Measurements from ENCODE around the gene FOXO1.

Gene FOXO1

GRCh38 chr13:40673414-40673813 lies 7.0 kb upstream of the FOXO1 start:
- no peak for DNase-seq (ENCODE audit: extremely low read depth, low read depth)
- TF ChIP-seq CTCF (IDR thresholded peaks at IDR 0.05; ENCODE audit: low read depth, low read length), result no peak

GRCh38 chr13:40672765-40673397 lies 6.4 kb upstream of the FOXO1 start:
- TF ChIP-seq CTCF (IDR thresholded peaks at IDR 0.05; ENCODE audit: low read depth, low read length), result no peak
- no peak for DNase-seq (ENCODE audit: extremely low read depth, low read depth)

- peak; percentile 22 for DNase-seq (ENCODE audit: extremely low read depth, low read depth)
- no peak for TF ChIP-seq CTCF (IDR thresholded peaks at IDR 0.05; ENCODE audit: low read depth, low read length)
Measured at GRCh38 chr13:40671956-40672764, 5.7 kb upstream of the FOXO1 start.

GRCh38 chr13:40670307-40670706 lies 3.9 kb upstream of the FOXO1 start:
- DNase-seq (ENCODE audit: extremely low read depth, low read depth), result no peak
- TF ChIP-seq CTCF (IDR thresholded peaks at IDR 0.05; ENCODE audit: low read depth, low read length), result no peak

GRCh38 chr13:40668335-40668734 lies 1.9 kb upstream of the FOXO1 start:
- no peak for DNase-seq (ENCODE audit: extremely low read depth, low read depth)

GRCh38 chr13:40667622-40667978 lies 1.2 kb upstream of the FOXO1 start:
- DNase-seq (ENCODE audit: extremely low read depth, low read depth), result no peak

More at GRCh38 chr13:40668335-40668734, 1.9 kb upstream of the FOXO1 start:
- TF ChIP-seq CTCF (IDR thresholded peaks at IDR 0.05; ENCODE audit: low read depth, low read length), result peak; percentile 36

More at GRCh38 chr13:40667622-40667978, 1.2 kb upstream of the FOXO1 start:
- TF ChIP-seq CTCF (IDR thresholded peaks at IDR 0.05; ENCODE audit: low read depth, low read length), result no peak

Data from AG09319 (cell line).